Endothelial cell of umbilical vein (primary cell): ENCODE data around the gene SORT1.

Source experiments
- CTCF ChIP-seq, 2 donors: IDR thresholded peaks; 1 replicate in 1 of 2; 2 replicates in 1 of 2; pipeline ENCODE4 v1.5.1; 2011; ENCODE audit warnings: low read length in 2 of 2, mild to moderate bottlenecking in 2 of 2, moderate library complexity in 2 of 2, control low read depth in 1 of 2, inconsistent platforms in 1 of 2, low read depth in 1 of 2; ENCODE audit not compliant: insufficient read depth in 1 of 2; ENCODE audit errors: extremely low read depth in 1 of 2
- EZH2 ChIP-seq: IDR thresholded peaks from 2 replicates; pipeline ENCODE4 v1.6.1; 2012; ENCODE audit warnings: borderline replicate concordance, low read depth, mild to moderate bottlenecking, moderate library complexity, low read length, inconsistent platforms; ENCODE audit not compliant: severe bottlenecking
- FOS ChIP-seq: IDR thresholded peaks from 2 replicates; pipeline ENCODE4 v1.6.1; 2011; ENCODE audit warnings: mild to moderate bottlenecking, low read length, moderate library complexity, borderline replicate concordance; ENCODE audit not compliant: insufficient read depth
- GATA2 ChIP-seq: IDR thresholded peaks from 2 replicates; pipeline ENCODE4 v1.7.0; 2011; ENCODE audit warnings: low read depth, mild to moderate bottlenecking, moderate library complexity, mixed read lengths, low read length; ENCODE audit not compliant: insufficient read length, insufficient read depth
- JUN ChIP-seq: IDR thresholded peaks from 2 replicates; pipeline ENCODE4 v1.6.1; 2011; ENCODE audit warnings: borderline replicate concordance, low read depth; ENCODE audit not compliant: insufficient read length, insufficient read depth
- MAX ChIP-seq: IDR thresholded peaks from 2 replicates; pipeline ENCODE4 v1.6.1; 2011; ENCODE audit not compliant: insufficient read depth, insufficient read length
- POLR2A ChIP-seq: IDR thresholded peaks from 2 replicates; pipeline ENCODE4 v1.6.1; 2012; ENCODE audit warnings: low read depth, mild to moderate bottlenecking, control low read depth, low read length
- POLR2AphosphoS5 ChIP-seq: IDR thresholded peaks from 2 replicates; pipeline ENCODE4 v1.6.1; 2012; ENCODE audit warnings: low read depth, mild to moderate bottlenecking, control low read depth, low read length, moderate library complexity; ENCODE audit not compliant: insufficient read depth

- TF ChIP-seq CTCF (IDR thresholded peaks at IDR 0.05; ENCODE audit: extremely low read depth in 1 of 2, insufficient read depth in 1 of 2, low read depth in 1 of 2, low read length in 2 of 2) (no peak), MAX (no peak), POLR2A (no peak), EZH2 (no peak), FOS (no peak), GATA2 (no peak), POLR2AphosphoS5 (no peak), JUN (no peak)
Measured at GRCh38 chr1:109338091-109338490, 59.6 kb downstream of the SORT1 start.
